NCI-H187 (cell line): ENCODE results near the gene ATRAID.
A peak's percentile ranks its signal among the peaks of the same experiment; 100 is the strongest.

Experiments
- DNase-seq, 2 experiments: peaks; one replicate each; lab custom pipeline; 2025; lab: John Stamatoyannopoulos, UW

ATRAID gene

GRCh38 chr2:27250652-27251379 lies 39.0 kb downstream of the ATRAID start:
- no peak for DNase-seq

- no peak for DNase-seq
Observed at GRCh38 chr2:27251766-27252165, 39.9 kb downstream of the ATRAID start.

- DNase-seq, result no peak
Observed at GRCh38 chr2:27255187-27255586, 43.3 kb downstream of the ATRAID start.

GRCh38 chr2:27255660-27256059 lies 43.8 kb downstream of the ATRAID start:
- no peak for DNase-seq

- no peak for DNase-seq
Observed at GRCh38 chr2:27256855-27257454, 45.1 kb downstream of the ATRAID start.

- DNase-seq, result no peak
Observed at GRCh38 chr2:27258051-27258450, 46.2 kb downstream of the ATRAID start.

- no peak for DNase-seq
Observed at GRCh38 chr2:27261241-27261925, 49.5 kb downstream of the ATRAID start.

GRCh38 chr2:27261926-27262298 lies 50.1 kb downstream of the ATRAID start:
- DNase-seq, result no peak

- no peak for DNase-seq
Observed at GRCh38 chr2:27262379-27263286, 50.8 kb downstream of the ATRAID start, which contains the start of gene SLC30A3. Gene SLC30A3, minus strand, starts transcription at chr2:27263047. Its CDS starts 141 bp downstream, at chr2:27262906.

- no peak for DNase-seq
Observed at GRCh38 chr2:27263287-27264252, 51.7 kb downstream of the ATRAID start.

GRCh38 chr2:27264253-27264752 lies 52.5 kb downstream of the ATRAID start:
- no peak for DNase-seq

- DNase-seq, result peak; percentile 30 to 70
Observed at GRCh38 chr2:27264753-27265535, 53.1 kb downstream of the ATRAID start.

- DNase-seq, result no peak
Observed at GRCh38 chr2:27265536-27265870, 53.7 kb downstream of the ATRAID start.
